ENCODE measurements around the gene KPNA4.

Gene KPNA4

DNA sequence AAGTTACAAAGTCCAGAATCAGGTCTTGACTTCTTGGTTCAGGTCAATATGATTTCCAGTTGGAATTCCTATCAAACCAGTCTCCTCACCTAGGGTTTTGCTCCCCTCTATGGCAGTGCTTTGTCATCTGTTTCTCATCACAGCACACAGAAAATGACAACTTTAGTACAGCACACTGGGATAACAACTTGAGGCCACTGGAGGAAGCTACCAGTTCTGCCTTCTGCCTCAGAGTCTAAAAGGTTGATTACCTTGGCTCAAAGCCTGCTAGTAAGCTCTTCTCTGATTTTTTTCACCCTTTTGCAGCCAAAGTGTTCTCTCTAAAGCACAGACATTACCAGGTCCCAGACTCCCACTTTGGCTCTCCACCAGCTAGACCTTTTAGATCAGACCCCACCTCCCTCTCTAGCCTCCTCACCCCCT lies 90.9 kb downstream of the KPNA4 start:
- no peaks in the 10 kb centered on the region for H3K4me1 ChIP-seq (ENCODE audit: control insufficient read depth, insufficient read depth, low read length, poor library complexity, severe bottlenecking)
- no peaks in the 10 kb centered on the region for H3K36me3 ChIP-seq (ENCODE audit: control insufficient read depth, insufficient read depth, low read length)
- H3K27ac ChIP-seq (ENCODE audit: low read depth, low read length, severe bottlenecking), result no peak overlapping the region
- H3K4me3 ChIP-seq (ENCODE audit: extremely low read depth, insufficient read depth, low read length, poor library complexity, severe bottlenecking), result no peak overlapping the region
- peaks cover 26% of the 10 kb centered on the region for H3K9me3 ChIP-seq (ENCODE audit: control insufficient read depth, low read length)

DNA sequence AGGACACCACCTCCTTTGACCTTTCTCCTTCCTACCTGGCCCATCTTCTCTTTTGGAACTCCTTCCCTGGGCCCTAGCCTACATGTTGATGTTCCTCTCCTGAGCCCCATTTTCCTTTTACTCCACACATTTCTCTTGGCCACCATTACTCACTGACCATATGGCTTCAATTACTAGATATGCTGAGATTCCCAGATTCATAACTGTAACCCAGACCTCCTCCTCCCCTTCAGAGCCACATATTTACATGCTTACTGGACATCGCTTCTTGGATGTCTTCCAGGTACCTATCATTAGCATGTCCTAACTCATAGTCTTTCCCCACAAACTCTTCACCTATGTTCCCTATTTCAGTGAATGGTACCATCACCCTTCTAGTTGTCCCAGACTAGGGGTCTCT lies 91.4 kb downstream of the KPNA4 start:
- 95 to 100% methylated on average over 1 of the region's 1 CpG for WGBS, 2 experiments (ENCODE audit: insufficient coverage in 2 of 2)
- peaks cover 26% of the 10 kb centered on the region for H3K9me3 ChIP-seq (ENCODE audit: control insufficient read depth, low read length)
- no peaks in the 10 kb centered on the region for H3K36me3 ChIP-seq (ENCODE audit: control insufficient read depth, insufficient read depth, low read length)
- no peak overlapping the region for H3K27ac ChIP-seq (ENCODE audit: low read depth, low read length, severe bottlenecking)
- no peaks in the 10 kb centered on the region for H3K4me1 ChIP-seq (ENCODE audit: control insufficient read depth, insufficient read depth, low read length, poor library complexity, severe bottlenecking)
- no peak overlapping the region for H3K4me3 ChIP-seq (ENCODE audit: extremely low read depth, insufficient read depth, low read length, poor library complexity, severe bottlenecking)

DNA sequence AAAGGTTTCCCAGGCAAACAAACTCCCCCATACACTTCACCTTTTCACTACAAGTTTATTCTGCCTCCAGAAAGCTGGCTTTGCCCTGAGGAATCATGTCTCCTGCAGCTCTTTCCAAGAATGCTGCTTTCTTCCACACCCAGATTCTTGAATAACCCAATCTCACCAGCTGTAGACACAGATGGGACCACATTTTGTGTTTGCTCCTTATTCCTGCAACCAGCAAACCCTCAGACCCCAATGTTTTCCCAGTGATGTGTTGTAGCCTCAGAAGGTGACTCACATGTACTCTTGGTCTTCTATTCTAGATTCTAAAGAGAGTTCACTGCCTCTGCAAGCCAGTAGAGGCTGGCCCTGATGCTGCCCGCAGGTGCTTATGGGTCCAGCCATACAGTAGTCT lies 92.2 kb downstream of the KPNA4 start:
- Histone ChIP-seq H3K36me3 (ENCODE audit: control insufficient read depth, insufficient read depth, low read length) (no peaks in the 10 kb centered on the region), H3K4me3 (ENCODE audit: extremely low read depth, insufficient read depth, low read length, poor library complexity, severe bottlenecking) (no peak overlapping the region), H3K9me3 (ENCODE audit: control insufficient read depth, low read length) (peaks cover 26% of the 10 kb centered on the region), H3K27ac (ENCODE audit: low read depth, low read length, severe bottlenecking) (no peak overlapping the region), H3K4me1 (ENCODE audit: control insufficient read depth, insufficient read depth, low read length, poor library complexity, severe bottlenecking) (no peaks in the 10 kb centered on the region)
- 17 to 67% methylated on average over 1 of the region's 1 CpG for WGBS, 2 experiments (ENCODE audit: insufficient coverage in 2 of 2)

DNA sequence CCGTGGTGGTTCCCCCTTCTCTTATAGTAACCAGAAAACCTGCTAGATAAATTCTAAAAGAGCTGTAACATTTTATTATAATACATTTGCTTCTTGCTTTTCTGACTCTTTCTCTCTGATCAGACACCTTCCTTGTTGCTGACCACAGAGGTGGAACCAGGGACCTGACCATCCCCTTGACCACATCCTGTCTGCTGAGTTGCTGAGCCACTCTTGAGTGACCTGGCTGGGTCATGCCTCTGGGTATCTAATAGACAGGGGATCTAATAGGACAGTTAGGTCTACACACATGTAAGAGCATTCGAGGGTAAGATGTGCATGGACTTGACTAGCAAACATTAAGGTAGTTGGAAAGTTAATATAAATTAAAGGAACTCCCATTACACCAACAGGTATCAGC lies 93.0 kb downstream of the KPNA4 start:
- no peak overlapping the region for H3K27ac ChIP-seq (ENCODE audit: low read depth, low read length, severe bottlenecking)
- no peaks in the 10 kb centered on the region for H3K36me3 ChIP-seq (ENCODE audit: control insufficient read depth, insufficient read depth, low read length)
- no peak overlapping the region for H3K4me3 ChIP-seq (ENCODE audit: extremely low read depth, insufficient read depth, low read length, poor library complexity, severe bottlenecking)
- no peaks in the 10 kb centered on the region for H3K4me1 ChIP-seq (ENCODE audit: control insufficient read depth, insufficient read depth, low read length, poor library complexity, severe bottlenecking)
- no CpG with 5 or more reads among the region's 2 CpGs for WGBS, 2 experiments (ENCODE audit: insufficient coverage in 2 of 2)
- peaks cover 26% of the 10 kb centered on the region for H3K9me3 ChIP-seq (ENCODE audit: control insufficient read depth, low read length)

DNA sequence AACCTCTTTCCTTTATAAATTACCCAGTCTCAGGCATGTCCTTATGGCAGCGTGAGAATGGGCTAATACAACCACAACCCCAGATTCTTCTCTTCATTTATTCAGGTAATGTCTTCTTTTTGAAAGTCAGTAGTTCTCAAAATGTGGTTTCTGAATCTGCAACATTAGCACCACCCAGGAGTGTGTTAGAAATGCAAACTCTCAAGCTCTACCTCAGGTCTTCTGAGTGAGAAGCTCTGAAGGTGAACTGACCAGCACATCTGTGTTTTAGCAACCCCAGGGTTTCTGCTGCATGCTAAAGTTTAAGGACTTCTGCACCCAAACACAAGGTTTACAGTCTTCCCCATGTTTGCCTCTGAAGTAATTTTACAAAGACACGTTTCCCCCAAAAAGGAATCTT lies 93.5 kb downstream of the KPNA4 start:
- 86 to 89% methylated on average over 1 of the region's 2 CpGs for WGBS, 2 experiments (ENCODE audit: insufficient coverage in 2 of 2)
- Histone ChIP-seq H3K27ac (ENCODE audit: low read depth, low read length, severe bottlenecking) (no peak overlapping the region), H3K4me1 (ENCODE audit: control insufficient read depth, insufficient read depth, low read length, poor library complexity, severe bottlenecking) (no peaks in the 10 kb centered on the region), H3K4me3 (ENCODE audit: extremely low read depth, insufficient read depth, low read length, poor library complexity, severe bottlenecking) (no peak overlapping the region), H3K9me3 (ENCODE audit: control insufficient read depth, low read length) (peaks cover 26% of the 10 kb centered on the region), H3K36me3 (ENCODE audit: control insufficient read depth, insufficient read depth, low read length) (no peaks in the 10 kb centered on the region)

DNA sequence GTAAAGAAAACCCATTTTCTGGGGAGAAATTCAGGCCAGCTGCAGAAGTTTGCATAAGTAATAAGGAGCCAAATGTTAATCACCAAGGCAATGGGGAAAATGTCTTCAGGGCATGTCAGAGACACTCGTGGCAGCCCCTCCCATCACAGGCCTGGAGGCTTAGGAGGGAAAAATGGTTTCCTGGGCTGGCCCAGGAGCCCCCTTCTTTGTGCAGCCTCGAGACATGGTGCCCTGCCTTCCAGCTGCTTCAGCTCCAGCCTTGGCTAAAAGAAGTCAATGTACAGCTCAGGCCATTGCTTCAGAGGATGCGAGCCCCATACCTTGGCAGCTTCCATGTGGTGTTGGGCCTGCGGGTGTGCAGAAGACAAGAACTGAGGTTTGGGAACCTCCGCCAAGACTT lies 95.2 kb downstream of the KPNA4 start:
- 91 to 97% methylated on average over 4 of the region's 5 CpGs for WGBS, 2 experiments (ENCODE audit: insufficient coverage in 2 of 2)
- H3K4me1 ChIP-seq (ENCODE audit: control insufficient read depth, insufficient read depth, low read length, poor library complexity, severe bottlenecking), result no peaks in the 10 kb centered on the region
- H3K9me3 ChIP-seq (ENCODE audit: control insufficient read depth, low read length), result peaks cover 26% of the 10 kb centered on the region

DNA sequence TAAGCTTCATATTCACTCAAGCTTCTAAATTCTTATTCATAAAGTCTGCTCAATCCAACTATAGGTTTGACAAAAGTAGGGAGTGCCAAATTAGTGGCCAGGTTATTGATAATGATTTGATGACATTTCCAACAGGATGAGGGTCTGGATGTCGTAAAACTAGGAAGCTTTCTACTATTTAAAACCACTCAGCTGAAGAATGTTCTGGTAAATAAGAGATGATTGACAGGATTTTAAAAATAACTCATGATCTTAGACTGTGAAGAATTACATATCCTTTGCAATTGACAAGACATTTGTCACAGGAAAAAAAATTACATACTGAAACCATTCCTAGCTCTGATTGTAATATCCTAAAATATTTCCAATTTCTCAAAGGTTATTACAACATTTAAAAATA lies 100.4 kb downstream of the KPNA4 start:
- peaks cover 5% of the 10 kb centered on the region for H3K9me3 ChIP-seq (ENCODE audit: control insufficient read depth, low read length)
- no peaks in the 10 kb centered on the region for H3K36me3 ChIP-seq (ENCODE audit: control insufficient read depth, insufficient read depth, low read length)
- H3K27ac ChIP-seq (ENCODE audit: low read depth, low read length, severe bottlenecking), result no peak overlapping the region
- H3K4me1 ChIP-seq (ENCODE audit: control insufficient read depth, insufficient read depth, low read length, poor library complexity, severe bottlenecking), result no peaks in the 10 kb centered on the region
- WGBS, 2 experiments (ENCODE audit: insufficient coverage in 2 of 2), result 80% methylated on average over 1 of the region's 1 CpG; no CpG with 5 or more reads in 1 of the 2 experiments
- no peak overlapping the region for H3K4me3 ChIP-seq (ENCODE audit: extremely low read depth, insufficient read depth, low read length, poor library complexity, severe bottlenecking)

More for the DNA sequence above, 95.2 kb downstream of the KPNA4 start:
- H3K4me3 ChIP-seq (ENCODE audit: extremely low read depth, insufficient read depth, low read length, poor library complexity, severe bottlenecking), result no peak overlapping the region
- H3K36me3 ChIP-seq (ENCODE audit: control insufficient read depth, insufficient read depth, low read length), result no peaks in the 10 kb centered on the region
- H3K27ac ChIP-seq (ENCODE audit: low read depth, low read length, severe bottlenecking), result no peak overlapping the region

DNA sequence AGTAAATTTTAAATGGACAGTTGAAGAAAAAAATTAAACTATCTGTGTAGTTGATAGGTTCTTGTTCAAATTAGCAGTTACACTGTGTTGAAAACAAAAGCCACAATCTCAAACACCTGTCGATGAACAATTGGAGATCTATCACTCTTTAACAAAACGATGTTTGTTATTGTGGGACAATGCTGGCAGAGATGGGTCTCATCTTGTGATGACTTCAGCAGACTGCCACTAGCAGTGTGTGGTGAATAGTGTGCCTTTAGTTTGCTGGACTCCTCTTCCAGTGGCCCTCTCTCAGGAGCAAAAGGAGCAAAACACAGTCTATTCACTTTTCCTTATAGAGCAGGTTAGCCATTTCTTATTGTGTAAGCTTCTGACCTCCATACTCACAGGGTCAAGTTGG lies 101.0 kb downstream of the KPNA4 start:
- Histone ChIP-seq H3K27ac (ENCODE audit: low read depth, low read length, severe bottlenecking) (no peak overlapping the region), H3K4me1 (ENCODE audit: control insufficient read depth, insufficient read depth, low read length, poor library complexity, severe bottlenecking) (no peaks in the 10 kb centered on the region), H3K36me3 (ENCODE audit: control insufficient read depth, insufficient read depth, low read length) (no peaks in the 10 kb centered on the region), H3K9me3 (ENCODE audit: control insufficient read depth, low read length) (no peaks in the 10 kb centered on the region), H3K4me3 (ENCODE audit: extremely low read depth, insufficient read depth, low read length, poor library complexity, severe bottlenecking) (no peak overlapping the region)
- 100% methylated on average over 1 of the region's 2 CpGs; no CpG with 5 or more reads in 1 of the 2 experiments for WGBS, 2 experiments (ENCODE audit: insufficient coverage in 2 of 2)

DNA sequence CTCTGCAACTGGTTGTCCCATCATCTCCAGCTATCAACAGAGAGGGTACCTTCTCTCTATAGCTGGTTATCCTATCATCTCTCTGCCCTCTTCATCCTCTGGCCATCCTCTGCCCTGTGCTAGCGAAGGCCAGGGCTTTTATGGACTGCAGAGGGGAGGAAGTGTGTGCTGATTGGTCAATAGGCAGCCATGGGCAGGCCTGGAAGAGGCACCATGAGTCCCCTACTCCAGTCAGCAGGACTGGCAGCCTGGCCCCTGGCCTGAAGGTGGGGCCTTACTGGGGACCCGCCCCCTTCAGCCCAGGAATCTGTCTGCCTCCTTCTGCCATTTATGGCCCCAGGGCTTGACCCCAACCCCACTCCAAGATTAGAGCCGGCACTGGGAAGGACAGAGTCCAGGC lies 105.3 kb downstream of the KPNA4 start:
- 100% methylated on average over 1 of the region's 3 CpGs; no CpG with 5 or more reads in 1 of the 2 experiments for WGBS, 2 experiments (ENCODE audit: insufficient coverage in 2 of 2)
- Histone ChIP-seq H3K4me1 (ENCODE audit: control insufficient read depth, insufficient read depth, low read length, poor library complexity, severe bottlenecking) (no peaks in the 10 kb centered on the region), H3K36me3 (ENCODE audit: control insufficient read depth, insufficient read depth, low read length) (no peaks in the 10 kb centered on the region), H3K4me3 (ENCODE audit: extremely low read depth, insufficient read depth, low read length, poor library complexity, severe bottlenecking) (no peak overlapping the region), H3K9me3 (ENCODE audit: control insufficient read depth, low read length) (no peaks in the 10 kb centered on the region), H3K27ac (ENCODE audit: low read depth, low read length, severe bottlenecking) (no peak overlapping the region)

DNA sequence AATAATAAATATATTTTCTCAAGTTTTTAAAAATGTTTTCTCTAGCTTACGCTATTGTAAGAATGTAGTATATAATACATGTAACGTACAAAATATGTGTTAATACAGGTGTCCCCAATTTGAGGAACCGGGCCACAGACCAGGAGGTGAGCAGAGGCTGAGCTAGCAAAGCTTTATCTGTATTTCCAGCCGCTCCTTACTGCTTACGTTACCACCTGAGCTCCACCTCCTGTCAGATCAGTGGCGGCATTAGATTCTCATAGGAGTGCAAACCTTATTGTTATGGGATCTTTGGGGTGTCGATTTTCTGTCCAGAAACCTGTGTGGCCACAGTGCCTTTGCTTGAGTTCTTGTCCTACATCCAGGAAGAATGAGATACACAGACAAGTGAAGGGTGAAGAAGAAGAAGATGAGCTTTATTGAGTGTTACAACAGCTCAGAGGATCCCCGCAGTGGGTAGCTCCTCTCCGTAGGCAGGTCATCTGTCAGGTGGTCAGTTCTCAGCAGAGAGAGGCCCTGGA lies 105.9 kb downstream of the KPNA4 start:
- Histone ChIP-seq H3K4me3 (ENCODE audit: extremely low read depth, insufficient read depth, low read length, poor library complexity, severe bottlenecking) (no peak overlapping the region), H3K4me1 (ENCODE audit: control insufficient read depth, insufficient read depth, low read length, poor library complexity, severe bottlenecking) (no peaks in the 10 kb centered on the region), H3K9me3 (ENCODE audit: control insufficient read depth, low read length) (no peaks in the 10 kb centered on the region), H3K36me3 (ENCODE audit: control insufficient read depth, insufficient read depth, low read length) (no peaks in the 10 kb centered on the region), H3K27ac (ENCODE audit: low read depth, low read length, severe bottlenecking) (no peak overlapping the region)
- 86 to 95% methylated on average over 7 to 8 of the region's 9 CpGs for WGBS, 2 experiments (ENCODE audit: insufficient coverage in 2 of 2)

DNA sequence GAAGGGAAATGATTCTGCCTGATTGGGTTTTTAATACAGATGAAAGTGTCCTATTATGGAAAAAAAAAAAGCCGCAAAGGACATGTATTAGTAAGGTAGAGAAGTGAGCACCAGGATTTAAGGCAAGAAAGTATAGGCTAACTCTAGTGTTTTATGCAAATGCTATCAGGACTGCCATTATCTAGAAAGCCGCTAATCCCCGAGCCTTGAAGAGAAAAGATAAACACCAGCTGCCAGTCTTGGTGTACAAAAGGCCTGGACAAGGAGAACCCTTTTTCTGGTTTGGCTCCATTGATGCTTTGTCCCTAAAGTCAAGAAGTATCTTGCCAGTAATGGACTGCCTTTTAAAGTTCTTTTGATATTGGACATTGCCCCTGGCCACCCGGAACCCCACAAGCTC lies 107.2 kb downstream of the KPNA4 start:
- 77 to 95% methylated on average over 3 to 4 of the region's 4 CpGs for WGBS, 2 experiments (ENCODE audit: insufficient coverage in 2 of 2)
- Histone ChIP-seq H3K27ac (ENCODE audit: low read depth, low read length, severe bottlenecking) (no peak overlapping the region), H3K9me3 (ENCODE audit: control insufficient read depth, low read length) (no peaks in the 10 kb centered on the region), H3K36me3 (ENCODE audit: control insufficient read depth, insufficient read depth, low read length) (no peaks in the 10 kb centered on the region), H3K4me3 (ENCODE audit: extremely low read depth, insufficient read depth, low read length, poor library complexity, severe bottlenecking) (no peak overlapping the region), H3K4me1 (ENCODE audit: control insufficient read depth, insufficient read depth, low read length, poor library complexity, severe bottlenecking) (no peaks in the 10 kb centered on the region)
